Spleen (tissue), 11 donors: ENCODE results near the gene GAB1. TPM values are rescaled to one million over a fixed set of nuclear protein-coding genes. Genes with fewer than 3 reads are reported as not detected.

Experiments used
- DNase-seq: peaks from one replicate; pipeline ENCODE4 v3.0.0-alpha.2; 2020
- H3K27ac ChIP-seq, 8 donors: fragments of 200-600 bp; sonication (generic) in 7 of 8; 1 replicate in 4 of 8; 2 replicates in 4 of 8; pipeline versions ENCODE4 v1.5.0 to v1.8.0; 2016 to 2021; ENCODE audit warnings: inconsistent platforms in 4 of 8, mild to moderate bottlenecking in 4 of 8, moderate library complexity in 1 of 8
- H3K27me3 ChIP-seq, 7 donors: fragments of 200-600 bp; sonication (generic) in 6 of 7; replicated peaks in 1 of 7; 1 replicate in 4 of 7; 2 replicates in 3 of 7; pipeline versions ENCODE4 v1.5.0 to v1.8.0; 2016 to 2021; ENCODE audit warnings: inconsistent platforms in 3 of 7, mild to moderate bottlenecking in 1 of 7
- H3K36me3 ChIP-seq, 6 donors: fragments of 200-600 bp; sonication (generic) in 5 of 6; 1 replicate in 4 of 6; 2 replicates in 2 of 6; pipeline versions ENCODE4 v1.5.0 to v1.8.0; 2016 to 2021; ENCODE audit warnings: inconsistent platforms in 2 of 6
- H3K4me1 ChIP-seq, 6 donors: fragments of 200-600 bp; sonication (generic) in 5 of 6; 1 replicate in 3 of 6; 2 replicates in 3 of 6; pipeline versions ENCODE4 v1.5.0 to v1.8.0; 2016 to 2021; ENCODE audit warnings: inconsistent platforms in 3 of 6
- H3K4me3 ChIP-seq, 8 donors: fragments of 200-600 bp; sonication (generic) in 7 of 8; 1 replicate in 4 of 8; 2 replicates in 4 of 8; pipeline versions ENCODE4 v1.5.0 to v1.8.0; 2016 to 2021; ENCODE audit warnings: inconsistent platforms in 4 of 8, mild to moderate bottlenecking in 4 of 8, moderate library complexity in 2 of 8
- H3K9me3 ChIP-seq, 8 donors: fragments of 200-600 bp; sonication (generic) in 7 of 8; 1 replicate in 4 of 8; 2 replicates in 4 of 8; pipeline versions ENCODE4 v1.5.0 to v1.8.0; 2016 to 2021; ENCODE audit warnings: inconsistent platforms in 4 of 8
- CTCF ChIP-seq, 11 experiments: fragments of 200-600 bp in 7 of 11; fragments of 450-650 bp in 4 of 11; sonication (generic) in 4 of 11; IDR thresholded peaks in 8 of 11; conservative IDR thresholded peaks in 3 of 11; 1 replicate in 7 of 11; 2 replicates in 4 of 11; pipeline versions ENCODE4 v1.4.0 to v1.8.0; 2016 to 2021; ENCODE audit warnings: antibody characterized with exemption in 11 of 11, inconsistent platforms in 4 of 11, mild to moderate bottlenecking in 1 of 11
- POLR2A ChIP-seq, 3 donors: fragments of 450-650 bp; IDR thresholded peaks; one replicate each; pipeline ENCODE4 v1.5.1; 2017; ENCODE audit warnings: antibody characterized with exemption in 3 of 3, mild to moderate bottlenecking in 1 of 3
- POLR2AphosphoS5 ChIP-seq, 3 donors: sonication (generic); formaldehyde crosslinking; IDR thresholded peaks; one replicate each; pipeline ENCODE4 v1.5.1; 2017; ENCODE audit warnings: antibody characterized with exemption in 3 of 3
- WGBS, 5 donors: extraction: QIAGEN DNeasy Blood & Tissue Kit in 3 of 5; methylation state at CpG; one replicate each; pipeline versions ENCODE4 v1.1.5 to v1.1.7; 2013 to 2018; 5-methylcytosine and 5-hydroxymethylcytosine counted together
- intact Hi-C: fragments of 100-400 bp; cut with DNase I; formaldehyde crosslinking; loops from one replicate; pipeline ENCODE4 v1.15.0; 2023; ENCODE audit warnings: low total_unique reads
- polyA plus RNA-seq, 3 donors: library from polyadenylated mRNA; stranded (reverse); fragments of 200-250 nt; gene quantifications; one replicate each; pipeline ENCODE4 v1.2.1, GENCODE V29; 2013
- total RNA-seq, 7 donors: library from RNA; depleted of rRNA in 3 of 7; stranded (reverse); fragments of >200 nt in 3 of 7; fragmentation: NEBNext Ultra II Directional in 4 of 7; extraction: Animal tissue kit (Norgen Biotek cat#: 25700) in 4 of 7; gene quantifications; one replicate each; pipeline versions ENCODE4 v1.1.0 to v1.2.1, GENCODE V29; 2016 to 2021
- donor health status: healthy with polysubstance abuse.
- donor health status: DM: no; HTN: no; CAD: no; lungs with moderate emphysema.
- donor health status: DM: no; HTN: no; CAD: no.
- donor health status: Bipolar disorder and iron deficiency.
- donor health status: healthy.
- donor health status: DM: no; HTN: no; CAD: no.
- donor health status: DM: yes; HTN: yes; CAD: no.

Gene GAB1
- total and polyA plus RNA-seq, 10 donors: 1.6 to 53.6 (median 23.8) TPM

GRCh38 chr4:143380629-143381028 lies 44.0 kb downstream of the GAB1 start:
- DNase-seq: no peak
- Histone ChIP-seq H3K4me3 (no peak overlapping the region), H3K4me1 (peaks cover 54 to 99% (median 78%) of the 10 kb centered on the region in 6 donors), H3K27ac (peak overlapping the region in 4 of 8 donors; percentile 64 to 71 (median 70)), H3K36me3 (no peaks in the 10 kb centered on the region), H3K27me3 (no peaks in the 10 kb centered on the region), H3K9me3 (no peaks in the 10 kb centered on the region)
- TF ChIP-seq POLR2A (IDR thresholded peaks at IDR 0.05): no peak
- no peak for TF ChIP-seq CTCF (IDR thresholded peaks at IDR 0.05 in 8 of 11, conservative IDR thresholded peaks at IDR 0.05 in 3 of 11)
- no peak for TF ChIP-seq POLR2AphosphoS5 (IDR thresholded peaks at IDR 0.05)
- intact Hi-C loops: no loop called here
- whole genome bisulfite sequencing, 5 donors: 93 to 96% (median 94%) methylated on average over 3 of the region's 3 CpGs

GRCh38 chr4:143381189-143382118 lies 44.8 kb downstream of the GAB1 start:
- 36 to 54% (median 48%) methylated on average over 8 of the region's 8 CpGs for WGBS, 5 donors
- TF ChIP-seq POLR2A (IDR thresholded peaks at IDR 0.05) (no peak), POLR2AphosphoS5 (IDR thresholded peaks at IDR 0.05) (peak in 1 of 3 donors; percentile 73)
- peaks cover 51 to 91% (median 70%) of the 10 kb centered on the region in 6 donors for H3K4me1 ChIP-seq
- H3K4me3 ChIP-seq: no peak overlapping the region
- no peaks in the 10 kb centered on the region for H3K36me3 ChIP-seq
- H3K9me3 ChIP-seq: no peaks in the 10 kb centered on the region
- DNase-seq: no peak
- peak overlapping the region in 7 of 8 donors; percentile 57 to 73 (median 69) for H3K27ac ChIP-seq
- H3K27me3 ChIP-seq: no peaks in the 10 kb centered on the region
- intact Hi-C loops: no loop called here

GRCh38 chr4:143382596-143382995 lies 45.9 kb downstream of the GAB1 start:
- Histone ChIP-seq H3K9me3 (no peaks in the 10 kb centered on the region), H3K4me1 (peaks cover 41 to 80% (median 59%) of the 10 kb centered on the region in 6 donors), H3K27me3 (no peaks in the 10 kb centered on the region), H3K36me3 (no peaks in the 10 kb centered on the region), H3K4me3 (no peak overlapping the region), H3K27ac (peak overlapping the region; percentile 57 to 73 (median 66))
- intact Hi-C loops: no loop called here
- no peak for DNase-seq
- 19 to 32% (median 27%) methylated on average over 4 of the region's 4 CpGs for WGBS, 5 donors
- TF ChIP-seq POLR2A (IDR thresholded peaks at IDR 0.05): no peak
- TF ChIP-seq CTCF (IDR thresholded peaks at IDR 0.05 in 8 of 11, conservative IDR thresholded peaks at IDR 0.05 in 3 of 11): no peak
- no peak for TF ChIP-seq POLR2AphosphoS5 (IDR thresholded peaks at IDR 0.05)

- no peaks in the 10 kb centered on the region for H3K36me3 ChIP-seq
- no peaks in the 10 kb centered on the region for H3K9me3 ChIP-seq
- H3K4me1 ChIP-seq: peaks cover 40 to 76% (median 56%) of the 10 kb centered on the region in 6 donors
- peak overlapping the region in 7 of 8 donors; percentile 57 to 73 (median 69) for H3K27ac ChIP-seq
- no peaks in the 10 kb centered on the region for H3K27me3 ChIP-seq
- no peak overlapping the region for H3K4me3 ChIP-seq
- TF ChIP-seq CTCF (IDR thresholded peaks at IDR 0.05 in 8 of 11, conservative IDR thresholded peaks at IDR 0.05 in 3 of 11) (no peak), POLR2A (IDR thresholded peaks at IDR 0.05) (no peak), POLR2AphosphoS5 (IDR thresholded peaks at IDR 0.05) (no peak)
- intact Hi-C loops: no loop called here
- DNase-seq: no peak
Measured at GRCh38 chr4:143383005-143383574, 46.4 kb downstream of the GAB1 start.
